ENCODE measurements around the gene PLCH1.

DNA sequence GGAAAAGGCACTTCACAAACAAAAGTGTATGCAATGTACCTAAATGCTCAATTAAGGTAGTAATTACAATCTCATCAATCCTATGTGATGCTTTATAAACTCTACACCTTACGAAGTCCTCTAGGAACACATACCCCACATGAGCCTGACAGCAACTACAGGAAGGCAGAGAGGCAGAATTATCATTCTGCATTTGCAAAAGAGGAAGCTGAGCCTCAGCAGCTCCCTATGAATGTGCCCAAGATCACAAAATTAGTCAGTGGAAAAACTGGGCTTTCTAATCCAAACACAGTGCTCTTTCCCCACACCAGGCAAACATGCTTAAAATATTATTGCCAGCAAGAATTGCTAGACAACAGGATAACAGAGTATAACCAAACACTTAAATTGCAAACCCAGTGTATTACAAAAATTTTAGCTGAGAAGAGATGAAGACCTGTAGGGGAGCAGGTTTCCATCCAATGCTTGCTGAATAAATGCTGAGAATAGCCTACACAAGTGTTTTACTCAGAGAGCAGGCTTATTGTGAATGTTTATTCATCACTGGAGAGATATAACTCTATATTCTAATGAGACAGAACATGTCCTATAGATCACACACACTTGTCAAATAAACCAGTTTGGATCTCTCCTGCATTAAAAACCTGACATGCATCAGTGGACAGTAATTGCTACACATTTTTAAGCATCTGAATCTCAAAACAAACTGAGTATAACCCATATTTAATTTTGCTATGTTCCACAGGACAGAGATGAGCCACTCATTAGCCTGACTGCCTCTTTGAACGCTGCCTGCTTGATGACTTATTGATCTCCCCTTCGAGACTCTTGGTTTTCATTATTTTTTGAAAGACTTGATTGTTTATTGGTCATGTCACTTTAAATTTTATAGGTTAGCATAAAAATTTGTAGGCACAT lies 62.2 kb downstream of the PLCH1 start:
- TF ChIP-seq, protein P1, sequence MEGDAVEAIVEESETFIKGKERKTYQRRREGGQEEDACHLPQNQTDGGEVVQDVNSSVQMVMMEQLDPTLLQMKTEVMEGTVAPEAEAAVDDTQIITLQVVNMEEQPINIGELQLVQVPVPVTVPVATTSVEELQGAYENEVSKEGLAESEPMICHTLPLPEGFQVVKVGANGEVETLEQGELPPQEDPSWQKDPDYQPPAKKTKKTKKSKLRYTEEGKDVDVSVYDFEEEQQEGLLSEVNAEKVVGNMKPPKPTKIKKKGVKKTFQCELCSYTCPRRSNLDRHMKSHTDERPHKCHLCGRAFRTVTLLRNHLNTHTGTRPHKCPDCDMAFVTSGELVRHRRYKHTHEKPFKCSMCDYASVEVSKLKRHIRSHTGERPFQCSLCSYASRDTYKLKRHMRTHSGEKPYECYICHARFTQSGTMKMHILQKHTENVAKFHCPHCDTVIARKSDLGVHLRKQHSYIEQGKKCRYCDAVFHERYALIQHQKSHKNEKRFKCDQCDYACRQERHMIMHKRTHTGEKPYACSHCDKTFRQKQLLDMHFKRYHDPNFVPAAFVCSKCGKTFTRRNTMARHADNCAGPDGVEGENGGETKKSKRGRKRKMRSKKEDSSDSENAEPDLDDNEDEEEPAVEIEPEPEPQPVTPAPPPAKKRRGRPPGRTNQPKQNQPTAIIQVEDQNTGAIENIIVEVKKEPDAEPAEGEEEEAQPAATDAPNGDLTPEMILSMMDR (IDR thresholded peaks at IDR 0.05), result no peak
- no peak for TF ChIP-seq ZFX (IDR thresholded peaks at IDR 0.05; ENCODE audit: borderline replicate concordance)

Data from 22Rv1 (cell line).